GM12878 (cell line): Measurements from ENCODE around the gene DAZAP1. TPM values are rescaled to one million over a fixed set of nuclear protein-coding genes. Genes with fewer than 3 reads are reported as not detected.

Experiments
- GABPA ChIP-seq: IDR thresholded peaks from 2 replicates; pipeline ENCODE4 v1.6.1; 2014; ENCODE audit warnings: antibody characterized with exemption, low read depth, mild to moderate bottlenecking, inconsistent platforms
- IKZF1 ChIP-seq: fragments of 450-650 bp; conservative IDR thresholded peaks from 2 replicates; pipeline ENCODE4 v1.6.1; 2017; ENCODE audit warnings: antibody characterized with exemption, mild to moderate bottlenecking
- KDM1A ChIP-seq: fragments of 200-600 bp; sonication (generic); IDR thresholded peaks from 2 replicates; pipeline ENCODE4 v1.6.1; 2016; ENCODE audit warnings: borderline replicate concordance
- SMARCA5 ChIP-seq: fragments of 450-650 bp; IDR thresholded peaks from 2 replicates; pipeline ENCODE4 v1.6.1; 2017; ENCODE audit warnings: mild to moderate bottlenecking
- SPI1 ChIP-seq: IDR thresholded peaks from 2 replicates; pipeline ENCODE4 v1.6.1; 2011; ENCODE audit warnings: low read depth, mild to moderate bottlenecking, low read length, moderate library complexity, borderline replicate concordance; ENCODE audit not compliant: insufficient read depth
- STAT3 ChIP-seq: IDR thresholded peaks from 2 replicates; pipeline ENCODE4 v1.6.1; 2011; ENCODE audit warnings: low read depth, low read length, improper control_type of control experiment
- TBL1XR1 ChIP-seq: IDR thresholded peaks from 2 replicates; pipeline ENCODE4 v1.6.1; 2012; ENCODE audit warnings: low read depth, low read length, improper control_type of control experiment
- WRNIP1 ChIP-seq: IDR thresholded peaks from 2 replicates; pipeline ENCODE4 v1.6.1; 2011; ENCODE audit warnings: low read depth, low read length, improper control_type of control experiment, borderline replicate concordance
- ZZZ3 ChIP-seq: IDR thresholded peaks from 2 replicates; pipeline ENCODE4 v1.6.1; 2011; ENCODE audit warnings: low read depth; ENCODE audit not compliant: control insufficient read depth, insufficient read length
- polyA plus RNA-seq, 11 experiments: library from polyadenylated mRNA; depleted of rRNA in 4 of 11; unstranded in 6 of 11; stranded (reverse) in 5 of 11; fragments of >200 nt; fragmentation: Nextera tagmentation in 4 of 11; fragmentation: Illumina TruSeq in 1 of 11; extraction: Ambion mirVana in 4 of 11; extraction: Trizol in 1 of 11; gene quantifications; 1 replicate in 1 of 11; 2 replicates in 10 of 11; pipeline versions ENCODE4 v1.2.1 to v1.2.3, GENCODE V29; 2011 to 2016; ENCODE audit warnings: inconsistent platforms in 2 of 11, missing spikeins in 2 of 11, low read depth in 1 of 11
- total RNA-seq, 4 experiments: library from RNA; depleted of rRNA in 3 of 4; stranded (reverse); fragments of >200 nt in 3 of 4; fragmentation: Illumina TruSeq in 1 of 4; extraction: Trizol in 1 of 4; gene quantifications; 2 replicates each; pipeline versions ENCODE4 v1.2.1 to v1.2.3, GENCODE V29; 2013 to 2021
- TF ChIP-seq, protein P1 (sequence below): fragments of 450-650 bp; IDR thresholded peaks from 2 replicates; pipeline ENCODE4 v1.6.1; 2017; ENCODE audit warnings: mild to moderate bottlenecking, moderate library complexity
- TF ChIP-seq, protein P2 (sequence below): IDR thresholded peaks from 2 replicates; pipeline ENCODE4 v1.6.1; 2012; ENCODE audit warnings: mild to moderate bottlenecking, low read depth, low read length
- TF ChIP-seq, protein P3 (sequence below): IDR thresholded peaks from 2 replicates; pipeline ENCODE4 v1.6.1; 2012; ENCODE audit warnings: low read depth, low read length, improper control_type of control experiment
- TF ChIP-seq, protein P4 (sequence below): fragments of 450-650 bp; IDR thresholded peaks from 2 replicates; pipeline ENCODE4 v1.6.1; 2014; ENCODE audit warnings: mild to moderate bottlenecking
- TF ChIP-seq, protein P5 (sequence below): IDR thresholded peaks from 2 replicates; pipeline ENCODE4 v1.6.1; 2011; ENCODE audit warnings: borderline replicate concordance, low read depth, mild to moderate bottlenecking, moderate library complexity, low read length; ENCODE audit not compliant: insufficient read depth, poor library complexity, severe bottlenecking
- TF ChIP-seq, protein P6 (sequence below), 3 experiments: IDR thresholded peaks in 2 of 3; conservative IDR thresholded peaks in 1 of 3; 2 replicates each; pipeline ENCODE4 v1.5.1; 2011; ENCODE audit warnings: low read depth in 3 of 3, low read length in 3 of 3, mild to moderate bottlenecking in 3 of 3, control low read depth in 2 of 3, moderate library complexity in 2 of 3, inconsistent platforms in 1 of 3, mixed read lengths in 1 of 3; ENCODE audit not compliant: control insufficient read depth in 2 of 3, insufficient read depth in 1 of 3; ENCODE audit errors: extremely low read depth in 1 of 3

The DAZAP1 gene
- total and polyA plus RNA-seq, 10 of the 15 experiments (the other 5 are each of a cell fraction or from before 2014, with no cell fraction given): 9.9 to 240 (median 92.3) TPM

DNA sequence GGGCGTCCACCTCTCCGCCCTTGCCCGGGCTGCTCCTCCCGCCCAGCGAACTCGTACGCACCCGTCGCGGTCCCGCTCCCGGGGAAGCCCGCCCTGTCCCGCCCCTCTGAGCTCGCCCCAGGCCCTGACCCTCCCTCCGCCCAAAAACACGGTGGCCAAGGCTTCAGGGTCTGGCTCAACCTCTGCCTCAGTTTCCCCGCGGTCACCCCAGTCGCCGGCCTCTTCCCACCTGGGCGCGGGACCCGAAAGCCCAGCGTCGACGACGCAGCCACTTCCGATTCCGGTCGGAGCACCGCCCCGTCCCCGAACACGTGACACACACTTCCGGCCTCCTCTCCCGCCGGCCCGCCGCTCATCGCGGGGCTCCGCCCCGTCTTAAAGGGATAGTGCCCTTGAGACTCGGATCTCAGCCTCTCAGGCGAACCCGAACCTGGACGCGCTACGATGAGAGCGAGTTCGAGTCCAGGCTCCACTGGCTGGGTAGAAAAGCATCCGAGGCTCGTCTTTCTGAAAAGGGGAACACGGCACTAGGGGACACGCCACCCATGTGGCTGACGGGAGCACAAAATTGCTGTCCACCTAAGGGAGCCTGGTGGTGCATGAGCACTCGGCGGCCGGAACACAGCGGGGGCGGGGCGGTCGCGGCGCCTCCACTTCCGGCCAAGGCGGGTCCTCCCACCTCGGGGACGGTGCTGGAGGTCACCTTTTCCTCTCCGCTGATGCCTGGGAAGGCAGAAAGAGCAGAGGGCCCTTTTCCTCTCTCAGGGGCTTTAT, 71.7 kb downstream of the DAZAP1 start, which contains the start of gene C19orf25 (continued):
- TF ChIP-seq, protein P1, sequence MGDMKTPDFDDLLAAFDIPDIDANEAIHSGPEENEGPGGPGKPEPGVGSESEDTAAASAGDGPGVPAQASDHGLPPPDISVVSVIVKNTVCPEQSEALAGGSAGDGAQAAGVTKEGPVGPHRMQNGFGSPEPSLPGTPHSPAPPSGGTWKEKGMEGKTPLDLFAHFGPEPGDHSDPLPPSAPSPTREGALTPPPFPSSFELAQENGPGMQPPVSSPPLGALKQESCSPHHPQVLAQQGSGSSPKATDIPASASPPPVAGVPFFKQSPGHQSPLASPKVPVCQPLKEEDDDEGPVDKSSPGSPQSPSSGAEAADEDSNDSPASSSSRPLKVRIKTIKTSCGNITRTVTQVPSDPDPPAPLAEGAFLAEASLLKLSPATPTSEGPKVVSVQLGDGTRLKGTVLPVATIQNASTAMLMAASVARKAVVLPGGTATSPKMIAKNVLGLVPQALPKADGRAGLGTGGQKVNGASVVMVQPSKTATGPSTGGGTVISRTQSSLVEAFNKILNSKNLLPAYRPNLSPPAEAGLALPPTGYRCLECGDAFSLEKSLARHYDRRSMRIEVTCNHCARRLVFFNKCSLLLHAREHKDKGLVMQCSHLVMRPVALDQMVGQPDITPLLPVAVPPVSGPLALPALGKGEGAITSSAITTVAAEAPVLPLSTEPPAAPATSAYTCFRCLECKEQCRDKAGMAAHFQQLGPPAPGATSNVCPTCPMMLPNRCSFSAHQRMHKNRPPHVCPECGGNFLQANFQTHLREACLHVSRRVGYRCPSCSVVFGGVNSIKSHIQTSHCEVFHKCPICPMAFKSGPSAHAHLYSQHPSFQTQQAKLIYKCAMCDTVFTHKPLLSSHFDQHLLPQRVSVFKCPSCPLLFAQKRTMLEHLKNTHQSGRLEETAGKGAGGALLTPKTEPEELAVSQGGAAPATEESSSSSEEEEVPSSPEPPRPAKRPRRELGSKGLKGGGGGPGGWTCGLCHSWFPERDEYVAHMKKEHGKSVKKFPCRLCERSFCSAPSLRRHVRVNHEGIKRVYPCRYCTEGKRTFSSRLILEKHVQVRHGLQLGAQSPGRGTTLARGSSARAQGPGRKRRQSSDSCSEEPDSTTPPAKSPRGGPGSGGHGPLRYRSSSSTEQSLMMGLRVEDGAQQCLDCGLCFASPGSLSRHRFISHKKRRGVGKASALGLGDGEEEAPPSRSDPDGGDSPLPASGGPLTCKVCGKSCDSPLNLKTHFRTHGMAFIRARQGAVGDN: peak; percentile 41
- TF ChIP-seq GABPA: peak; percentile 88
- no peak for TF ChIP-seq STAT3
- peak; percentile 72 for TF ChIP-seq IKZF1
- peak; percentile 38; the same call in 1 of the 2 replicates for TF ChIP-seq SPI1
- no peak for TF ChIP-seq TBL1XR1
- peak; percentile 74 for TF ChIP-seq SMARCA5
- TF ChIP-seq, protein P2, sequence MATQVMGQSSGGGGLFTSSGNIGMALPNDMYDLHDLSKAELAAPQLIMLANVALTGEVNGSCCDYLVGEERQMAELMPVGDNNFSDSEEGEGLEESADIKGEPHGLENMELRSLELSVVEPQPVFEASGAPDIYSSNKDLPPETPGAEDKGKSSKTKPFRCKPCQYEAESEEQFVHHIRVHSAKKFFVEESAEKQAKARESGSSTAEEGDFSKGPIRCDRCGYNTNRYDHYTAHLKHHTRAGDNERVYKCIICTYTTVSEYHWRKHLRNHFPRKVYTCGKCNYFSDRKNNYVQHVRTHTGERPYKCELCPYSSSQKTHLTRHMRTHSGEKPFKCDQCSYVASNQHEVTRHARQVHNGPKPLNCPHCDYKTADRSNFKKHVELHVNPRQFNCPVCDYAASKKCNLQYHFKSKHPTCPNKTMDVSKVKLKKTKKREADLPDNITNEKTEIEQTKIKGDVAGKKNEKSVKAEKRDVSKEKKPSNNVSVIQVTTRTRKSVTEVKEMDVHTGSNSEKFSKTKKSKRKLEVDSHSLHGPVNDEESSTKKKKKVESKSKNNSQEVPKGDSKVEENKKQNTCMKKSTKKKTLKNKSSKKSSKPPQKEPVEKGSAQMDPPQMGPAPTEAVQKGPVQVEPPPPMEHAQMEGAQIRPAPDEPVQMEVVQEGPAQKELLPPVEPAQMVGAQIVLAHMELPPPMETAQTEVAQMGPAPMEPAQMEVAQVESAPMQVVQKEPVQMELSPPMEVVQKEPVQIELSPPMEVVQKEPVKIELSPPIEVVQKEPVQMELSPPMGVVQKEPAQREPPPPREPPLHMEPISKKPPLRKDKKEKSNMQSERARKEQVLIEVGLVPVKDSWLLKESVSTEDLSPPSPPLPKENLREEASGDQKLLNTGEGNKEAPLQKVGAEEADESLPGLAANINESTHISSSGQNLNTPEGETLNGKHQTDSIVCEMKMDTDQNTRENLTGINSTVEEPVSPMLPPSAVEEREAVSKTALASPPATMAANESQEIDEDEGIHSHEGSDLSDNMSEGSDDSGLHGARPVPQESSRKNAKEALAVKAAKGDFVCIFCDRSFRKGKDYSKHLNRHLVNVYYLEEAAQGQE: no peak
- TF ChIP-seq, protein P3, sequence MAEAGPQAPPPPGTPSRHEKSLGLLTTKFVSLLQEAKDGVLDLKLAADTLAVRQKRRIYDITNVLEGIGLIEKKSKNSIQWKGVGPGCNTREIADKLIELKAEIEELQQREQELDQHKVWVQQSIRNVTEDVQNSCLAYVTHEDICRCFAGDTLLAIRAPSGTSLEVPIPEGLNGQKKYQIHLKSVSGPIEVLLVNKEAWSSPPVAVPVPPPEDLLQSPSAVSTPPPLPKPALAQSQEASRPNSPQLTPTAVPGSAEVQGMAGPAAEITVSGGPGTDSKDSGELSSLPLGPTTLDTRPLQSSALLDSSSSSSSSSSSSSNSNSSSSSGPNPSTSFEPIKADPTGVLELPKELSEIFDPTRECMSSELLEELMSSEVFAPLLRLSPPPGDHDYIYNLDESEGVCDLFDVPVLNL: no peak
- TF ChIP-seq, protein P4, sequence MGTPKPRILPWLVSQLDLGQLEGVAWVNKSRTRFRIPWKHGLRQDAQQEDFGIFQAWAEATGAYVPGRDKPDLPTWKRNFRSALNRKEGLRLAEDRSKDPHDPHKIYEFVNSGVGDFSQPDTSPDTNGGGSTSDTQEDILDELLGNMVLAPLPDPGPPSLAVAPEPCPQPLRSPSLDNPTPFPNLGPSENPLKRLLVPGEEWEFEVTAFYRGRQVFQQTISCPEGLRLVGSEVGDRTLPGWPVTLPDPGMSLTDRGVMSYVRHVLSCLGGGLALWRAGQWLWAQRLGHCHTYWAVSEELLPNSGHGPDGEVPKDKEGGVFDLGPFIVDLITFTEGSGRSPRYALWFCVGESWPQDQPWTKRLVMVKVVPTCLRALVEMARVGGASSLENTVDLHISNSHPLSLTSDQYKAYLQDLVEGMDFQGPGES: no peak
- TF ChIP-seq, protein P5, sequence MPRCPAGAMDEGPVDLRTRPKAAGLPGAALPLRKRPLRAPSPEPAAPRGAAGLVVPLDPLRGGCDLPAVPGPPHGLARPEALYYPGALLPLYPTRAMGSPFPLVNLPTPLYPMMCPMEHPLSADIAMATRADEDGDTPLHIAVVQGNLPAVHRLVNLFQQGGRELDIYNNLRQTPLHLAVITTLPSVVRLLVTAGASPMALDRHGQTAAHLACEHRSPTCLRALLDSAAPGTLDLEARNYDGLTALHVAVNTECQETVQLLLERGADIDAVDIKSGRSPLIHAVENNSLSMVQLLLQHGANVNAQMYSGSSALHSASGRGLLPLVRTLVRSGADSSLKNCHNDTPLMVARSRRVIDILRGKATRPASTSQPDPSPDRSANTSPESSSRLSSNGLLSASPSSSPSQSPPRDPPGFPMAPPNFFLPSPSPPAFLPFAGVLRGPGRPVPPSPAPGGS: no peak
- no peak for TF ChIP-seq WRNIP1
- no peak for TF ChIP-seq KDM1A
- TF ChIP-seq, protein P6, sequence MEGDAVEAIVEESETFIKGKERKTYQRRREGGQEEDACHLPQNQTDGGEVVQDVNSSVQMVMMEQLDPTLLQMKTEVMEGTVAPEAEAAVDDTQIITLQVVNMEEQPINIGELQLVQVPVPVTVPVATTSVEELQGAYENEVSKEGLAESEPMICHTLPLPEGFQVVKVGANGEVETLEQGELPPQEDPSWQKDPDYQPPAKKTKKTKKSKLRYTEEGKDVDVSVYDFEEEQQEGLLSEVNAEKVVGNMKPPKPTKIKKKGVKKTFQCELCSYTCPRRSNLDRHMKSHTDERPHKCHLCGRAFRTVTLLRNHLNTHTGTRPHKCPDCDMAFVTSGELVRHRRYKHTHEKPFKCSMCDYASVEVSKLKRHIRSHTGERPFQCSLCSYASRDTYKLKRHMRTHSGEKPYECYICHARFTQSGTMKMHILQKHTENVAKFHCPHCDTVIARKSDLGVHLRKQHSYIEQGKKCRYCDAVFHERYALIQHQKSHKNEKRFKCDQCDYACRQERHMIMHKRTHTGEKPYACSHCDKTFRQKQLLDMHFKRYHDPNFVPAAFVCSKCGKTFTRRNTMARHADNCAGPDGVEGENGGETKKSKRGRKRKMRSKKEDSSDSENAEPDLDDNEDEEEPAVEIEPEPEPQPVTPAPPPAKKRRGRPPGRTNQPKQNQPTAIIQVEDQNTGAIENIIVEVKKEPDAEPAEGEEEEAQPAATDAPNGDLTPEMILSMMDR (IDR thresholded peaks at IDR 0.05 in 2 of 3, conservative IDR thresholded peaks at IDR 0.05 in 1 of 3; ENCODE audit: control insufficient read depth in 2 of 3, extremely low read depth in 1 of 3, insufficient read depth in 1 of 3, low read depth in 3 of 3, low read length in 3 of 3): no peak
- no peak for TF ChIP-seq ZZZ3
